SW 1271 (cell line): ENCODE measurements around the gene CD300LB.

Experiments used
- DNase-seq, 2 experiments: peaks; one replicate each; lab custom pipeline; 2025; lab: John Stamatoyannopoulos, UW

Gene CD300LB

DNA sequence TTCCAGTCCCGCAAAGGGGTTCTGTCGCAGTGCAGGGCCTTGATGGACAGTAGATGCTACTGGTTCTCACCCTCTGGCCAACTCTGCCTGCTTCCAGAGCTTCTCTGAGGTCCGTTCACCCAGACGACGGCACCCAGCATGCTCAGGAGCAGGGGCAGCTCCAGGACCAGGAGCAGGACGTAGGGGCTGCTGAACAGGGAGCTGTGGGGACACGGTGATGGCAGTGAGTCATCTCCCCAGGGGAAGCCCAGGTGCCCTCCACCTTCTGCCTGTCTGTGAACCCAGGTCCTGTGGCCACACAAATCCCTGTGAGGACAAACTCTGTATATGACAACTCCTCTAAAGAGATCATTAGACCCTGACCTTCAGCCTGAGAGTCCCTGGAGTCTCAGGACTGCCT, 18.1 kb upstream of the CD300LB start:
- DNase-seq: no peak

- DNase-seq: peak; percentile 26 to 44
These were observed 16.5 kb upstream of the CD300LB start for GRCh38 chr17:74547736-74548135.

DNA sequence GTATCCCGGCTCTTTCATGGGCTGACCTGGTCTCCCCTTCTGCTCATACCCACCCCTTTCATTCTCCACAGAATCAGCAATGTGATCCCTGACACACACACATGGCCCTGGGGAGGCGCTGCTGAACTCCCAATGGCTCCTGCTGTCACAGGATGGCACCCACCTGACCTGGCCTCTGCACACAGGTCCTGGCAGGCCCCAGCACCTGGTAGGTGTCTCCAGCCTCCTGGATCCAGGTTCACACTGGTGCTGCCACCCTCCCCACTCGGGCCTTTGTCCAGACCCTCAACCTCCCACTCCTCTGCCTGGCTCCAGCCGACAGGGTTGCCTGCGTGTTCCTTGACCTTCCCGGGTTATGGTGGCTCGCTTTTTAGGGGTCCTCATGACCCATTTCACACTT, 16.0 kb upstream of the CD300LB start:
- no peak for DNase-seq

DNA sequence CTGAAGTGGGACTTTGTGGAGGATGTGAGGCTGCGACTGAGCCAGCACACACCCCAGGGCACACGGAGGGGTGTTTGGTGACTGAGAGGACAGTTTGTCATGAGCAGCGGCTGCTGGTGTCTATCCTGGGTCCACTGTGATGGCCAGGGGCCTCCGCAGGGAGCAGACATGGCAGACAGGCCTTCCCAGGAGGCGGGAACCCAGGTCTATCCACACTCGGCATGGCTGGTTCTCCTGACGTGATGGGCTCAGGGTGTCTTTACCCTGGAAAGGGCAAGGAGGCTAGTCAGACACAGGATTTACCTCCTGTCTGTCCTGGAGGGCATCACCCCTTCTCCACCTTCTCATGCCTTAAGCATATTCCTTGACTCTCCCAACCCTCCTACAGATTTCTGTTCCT, 15.3 kb upstream of the CD300LB start:
- no peak for DNase-seq

- DNase-seq: peak in 1 of 2 experiments; percentile 6
These were observed 14.6 kb upstream of the CD300LB start, which contains the start of gene CD300C for GRCh38 chr17:74545843-74546230. CD300C (minus strand) TSS chr17:74546115; CDS start chr17:74545782, 333 bp downstream.

GRCh38 chr17:74544991-74545842, 13.9 kb upstream of the CD300LB start:
- DNase-seq: no peak

DNA sequence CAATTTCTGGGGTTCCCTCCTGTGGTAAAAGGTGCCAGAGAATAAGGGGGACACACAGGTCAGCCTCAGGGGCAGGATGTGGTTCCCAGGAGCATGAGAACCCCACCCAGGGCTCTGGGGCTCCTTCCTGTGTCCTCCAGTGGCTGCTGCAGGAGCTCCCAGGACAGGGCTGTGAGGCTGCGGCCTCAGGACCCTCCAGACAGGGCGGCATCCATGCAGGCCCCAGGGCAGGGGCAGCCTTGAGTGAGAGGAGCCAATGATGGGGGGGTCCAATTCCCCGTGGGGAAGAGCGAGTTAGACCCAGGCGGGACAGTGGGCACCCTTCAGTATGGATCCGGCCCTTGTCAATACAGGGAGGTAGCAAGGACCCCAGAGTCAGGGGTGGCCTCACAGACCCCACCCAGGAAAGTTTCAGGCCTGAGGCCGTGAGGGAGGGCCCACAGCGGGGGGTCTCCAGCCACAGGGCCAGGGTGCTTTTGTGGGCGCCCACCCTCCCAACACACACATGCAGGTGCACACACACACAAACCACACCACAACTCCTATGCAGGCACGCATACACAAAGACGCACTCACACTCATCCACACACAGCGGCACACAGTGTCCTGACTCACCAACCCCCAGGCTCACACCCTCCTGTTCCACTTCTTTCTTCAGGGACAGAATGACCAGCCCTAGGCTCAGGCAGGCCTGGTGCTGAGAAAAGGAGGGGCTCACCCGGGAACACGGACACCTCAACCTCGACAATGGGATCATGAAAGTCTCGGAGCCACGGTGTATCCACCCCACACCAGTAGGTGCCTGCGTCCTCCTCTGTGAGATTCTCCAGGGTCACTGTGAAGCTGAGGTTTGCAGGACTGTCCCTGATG, 12.9 kb upstream of the CD300LB start:
- DNase-seq: no peak

- no peak for DNase-seq
These were observed 12.1 kb upstream of the CD300LB start for GRCh38 chr17:74543406-74543805.

- no peak for DNase-seq
These were observed 11.6 kb upstream of the CD300LB start for GRCh38 chr17:74542727-74543383.

GRCh38 chr17:74542166-74542565, 10.9 kb upstream of the CD300LB start:
- no peak for DNase-seq

- DNase-seq: no peak
These were observed 10.2 kb upstream of the CD300LB start for GRCh38 chr17:74541176-74542111.

- DNase-seq: no peak
These were observed 8.1 kb upstream of the CD300LB start for GRCh38 chr17:74539281-74539820.

- no peak for DNase-seq
These were observed 5.6 kb upstream of the CD300LB start for GRCh38 chr17:74536890-74537289.

- no peak for DNase-seq
These were observed 840 bp upstream of the CD300LB start for GRCh38 chr17:74532115-74532514.

- DNase-seq: no peak
These were observed 484 bp downstream of the CD300LB start for GRCh38 chr17:74530831-74531150.

- no peak for DNase-seq
These were observed 2.0 kb downstream of the CD300LB start for GRCh38 chr17:74529243-74529642.

GRCh38 chr17:74528491-74529199, 2.6 kb downstream of the CD300LB start:
- DNase-seq: no peak

DNA sequence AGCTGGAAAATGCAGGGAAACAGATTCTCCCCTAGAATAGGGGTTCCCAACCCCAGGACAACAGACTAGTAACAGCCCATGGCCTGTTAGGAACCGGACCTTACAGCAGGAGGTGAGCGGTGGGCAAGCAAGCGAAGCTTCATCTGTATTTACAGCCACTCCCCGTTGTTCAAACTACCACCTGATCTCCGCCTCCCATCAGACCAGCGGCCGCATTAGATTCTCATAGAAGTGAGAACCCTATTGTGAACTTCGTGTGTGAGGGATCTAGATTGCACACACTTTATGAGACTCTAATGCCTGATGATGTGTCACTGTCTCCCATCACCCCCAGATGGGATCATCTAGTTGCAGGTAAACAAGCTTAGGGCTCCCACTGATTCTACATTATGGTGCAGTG, 3.5 kb downstream of the CD300LB start:
- DNase-seq: no peak

GRCh38 chr17:74527081-74527480, 4.2 kb downstream of the CD300LB start:
- DNase-seq: no peak

DNA sequence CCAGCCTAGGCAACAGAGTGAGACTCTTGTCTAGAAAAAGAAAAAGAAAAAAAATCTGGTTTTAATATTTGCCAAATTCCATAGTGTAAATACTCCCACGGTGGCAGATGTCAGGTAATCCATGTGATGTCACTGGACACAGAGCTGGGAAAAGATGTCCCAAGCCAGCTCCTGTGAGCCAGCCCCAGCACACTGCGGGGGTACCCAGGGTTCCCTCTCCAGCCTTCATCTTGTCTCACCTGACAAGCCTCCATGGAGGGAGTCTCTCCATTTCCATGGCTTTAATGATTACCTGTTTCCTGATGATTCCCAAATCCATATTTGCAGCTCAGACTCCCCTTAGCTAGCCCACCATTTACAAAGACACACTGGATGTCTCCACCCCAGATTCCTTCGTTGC, 4.6 kb downstream of the CD300LB start:
- DNase-seq: no peak
